OCI-LY7 (cell line): ENCODE data around the gene FAM24B.

Experiments
- CTCF ChIP-seq: fragments of 200-600 bp; sonication (generic); conservative IDR thresholded peaks from 2 replicates; pipeline ENCODE4 v1.5.1; 2014; ENCODE audit warnings: mild to moderate bottlenecking, antibody characterized with exemption, low read length, moderate library complexity, mixed read lengths
- EZH2phosphoT487 ChIP-seq: fragments of 200-600 bp; sonication (generic); IDR thresholded peaks from 2 replicates; pipeline ENCODE4 v1.6.1; 2018; ENCODE audit warnings: low read depth, borderline replicate concordance, mild to moderate bottlenecking, mixed run types, antibody characterized with exemption, low read length, moderate library complexity, mixed read lengths

DNA sequence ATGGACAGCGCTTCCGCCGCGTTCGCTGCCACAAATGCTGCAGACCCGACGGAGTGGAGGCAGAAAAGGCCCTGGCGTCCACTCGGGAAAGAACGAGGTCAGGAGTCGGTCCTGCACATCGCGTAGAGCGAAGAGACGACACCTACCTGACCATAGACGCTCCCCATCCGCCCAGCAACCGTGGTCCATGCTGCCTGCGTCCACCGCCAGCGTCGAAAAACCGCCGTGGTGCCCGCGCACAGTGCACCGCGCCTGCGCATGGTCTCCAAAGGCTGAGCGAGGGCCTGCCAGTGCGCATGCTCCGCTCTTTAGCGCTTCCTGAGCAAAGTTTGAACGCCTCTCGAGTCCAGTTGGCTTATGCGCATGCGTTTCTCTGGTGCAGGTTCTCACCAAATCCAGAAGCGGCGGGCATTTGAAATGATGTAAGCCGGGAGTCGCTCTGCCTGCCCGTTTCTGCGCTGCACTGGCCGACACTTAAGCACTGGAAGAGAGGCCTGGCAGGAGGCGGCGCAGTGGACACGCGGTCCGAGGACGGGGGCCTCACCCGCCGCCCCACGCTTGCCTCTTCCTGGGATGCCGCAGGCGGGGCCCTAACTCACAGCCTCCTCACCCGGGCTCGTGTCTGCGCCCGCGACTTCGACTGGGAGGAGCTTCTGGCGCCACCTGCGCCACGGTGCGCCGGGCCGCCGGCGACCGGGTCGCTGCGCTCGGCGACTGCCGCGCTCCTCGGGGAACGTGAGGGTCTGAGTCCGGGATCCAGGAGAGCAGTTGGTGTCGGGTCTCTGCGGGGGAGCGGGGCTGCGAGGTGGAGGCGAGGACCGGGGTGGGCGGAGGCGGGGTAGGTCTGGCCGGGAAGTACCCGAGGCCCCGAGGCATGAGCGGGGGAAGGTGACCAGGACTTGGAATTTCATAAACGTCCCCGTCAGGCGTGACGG, at the start of gene FAM24B:
- no peak for TF ChIP-seq CTCF
- TF ChIP-seq EZH2phosphoT487, result no peak
